HepG2 (cell line): ENCODE data around the gene PRDX6. TPM values are rescaled to one million over a fixed set of nuclear protein-coding genes. Genes with fewer than 3 reads are reported as not detected.

Source experiments
- ATAC-seq: fragments of 200-7000 bp; cut with Tn5 transposase; 3 replicates; pipeline ENCODE4 v1.9.1; 2020; ENCODE audit warnings: mild to moderate bottlenecking, moderate library complexity
- BruUV-seq: library from RNA; stranded (reverse); fragments of 400-500 nt; replicated peaks from 2 replicates; lab custom pipeline; 2021; lab: Mats Ljungman, UMichigan
- CTCF ChIA-PET: fragments of 300-600 bp; formaldehyde crosslinking; extraction: SDS; loops from one replicate; lab custom pipeline; 2021; ENCODE audit warnings: low total read pairs, inconsistent platforms, low intra/inter-chr PET ratio; lab: Yijun Ruan, JAX
- POLR2A ChIA-PET: fragments of 350-600 bp; sonication (Branson Sonifier 250); formaldehyde crosslinking; loops from one replicate; lab custom pipeline; 2020; ENCODE audit warnings: antibody characterized with exemption, inconsistent platforms; lab: Yijun Ruan, JAX
- DNase-seq: peaks from one replicate; pipeline ENCODE4 v3.0.0-alpha.2; 2015; ENCODE audit warnings: low spot score
- FAIRE-seq: peaks from 3 replicates; lab custom pipeline; 2011; peaks lifted over from hg19 to GRCh38; lab: Jason Lieb, UNC
- H2AFZ ChIP-seq: one replicate; pipeline ENCODE4 v1.6.1; 2011; ENCODE audit warnings: low read length, inconsistent platforms
- H3K27ac ChIP-seq: fragments of 300-600 bp; 3 replicates; pipeline ENCODE4 v1.8.0; 2011; ENCODE audit warnings: mixed run types, mild to moderate bottlenecking, mixed read lengths, low read length, inconsistent platforms; ENCODE audit not compliant: insufficient read depth; ENCODE audit errors: extremely low read length
- H3K27me3 ChIP-seq, 2 experiments: fragments of 200-600 bp in 1 of 2; 2 replicates in 1 of 2; 3 replicates in 1 of 2; pipeline versions ENCODE4 v1.6.0 to v1.8.0; 2011; ENCODE audit warnings: low read length in 2 of 2, mild to moderate bottlenecking in 2 of 2, moderate library complexity in 2 of 2, inconsistent platforms in 1 of 2; ENCODE audit not compliant: insufficient read depth in 2 of 2, control insufficient read depth in 1 of 2
- H3K36me3 ChIP-seq, 2 experiments: fragments of 200-600 bp in 1 of 2; replicated peaks in 1 of 2; 2 replicates in 1 of 2; 3 replicates in 1 of 2; pipeline versions ENCODE4 v1.5.1 to v1.8.0; 2011; ENCODE audit warnings: low read length in 2 of 2, inconsistent platforms in 1 of 2; ENCODE audit not compliant: insufficient read depth in 2 of 2, control insufficient read depth in 1 of 2
- H3K4me1 ChIP-seq: 2 replicates; pipeline ENCODE4 v1.5.1; 2012; ENCODE audit warnings: low read length, inconsistent platforms; ENCODE audit not compliant: insufficient read depth
- H3K4me2 ChIP-seq: 2 replicates; pipeline ENCODE4 v1.6.0; 2011; ENCODE audit warnings: low read depth, low read length, inconsistent platforms
- H3K4me3 ChIP-seq, 3 experiments: fragments of 200-600 bp in 1 of 3; sonication (generic), shearing (Covaris generic) in 1 of 3; replicated peaks in 1 of 3; 2 replicates each; pipeline ENCODE4 v1.5.1; 2011 to 2016; ENCODE audit warnings: low read length in 3 of 3, inconsistent platforms in 2 of 3, low read depth in 2 of 3, mild to moderate bottlenecking in 2 of 3, control low read depth in 1 of 3, mixed read lengths in 1 of 3; ENCODE audit not compliant: insufficient read depth in 1 of 3
- H3K79me2 ChIP-seq: one replicate; pipeline ENCODE4 v1.6.1; 2011; ENCODE audit warnings: low read length, inconsistent platforms; ENCODE audit not compliant: insufficient read depth
- H3K9ac ChIP-seq: 2 replicates; pipeline ENCODE4 v1.6.0; 2011; ENCODE audit warnings: mild to moderate bottlenecking, low read depth, low read length, inconsistent platforms; ENCODE audit not compliant: insufficient read depth
- H3K9me3 ChIP-seq: 2 replicates; pipeline ENCODE4 v1.5.1; 2012; ENCODE audit warnings: mild to moderate bottlenecking, low read length
- H4K20me1 ChIP-seq: 2 replicates; pipeline ENCODE4 v1.6.0; 2011; ENCODE audit warnings: inconsistent platforms, mild to moderate bottlenecking, low read length, moderate library complexity; ENCODE audit not compliant: insufficient read depth
- DPF2 ChIP-seq: sonication (generic); formaldehyde crosslinking; IDR thresholded peaks from 2 replicates; pipeline ENCODE4 v1.4.0; 2020; ENCODE audit warnings: mild to moderate bottlenecking, low read depth, missing genetic modification reagents, borderline replicate concordance
- ELF4 ChIP-seq: sonication (generic); formaldehyde crosslinking; IDR thresholded peaks from 2 replicates; pipeline ENCODE4 v1.5.0; 2020; ENCODE audit warnings: missing genetic modification reagents, mild to moderate bottlenecking, moderate library complexity, borderline replicate concordance
- FOSL2 ChIP-seq: sonication (generic); formaldehyde crosslinking; IDR thresholded peaks from 2 replicates; pipeline ENCODE4 v1.4.0; 2020; ENCODE audit warnings: missing genetic modification reagents
- FOXC1 ChIP-seq: sonication (generic); formaldehyde crosslinking; IDR thresholded peaks from 2 replicates; pipeline ENCODE4 v1.8.0; 2022; ENCODE audit warnings: mild to moderate bottlenecking, missing genetic modification reagents, borderline replicate concordance
- JUN ChIP-seq: sonication (generic); formaldehyde crosslinking; IDR thresholded peaks from 2 replicates; pipeline ENCODE4 v1.4.0; 2020; ENCODE audit warnings: mild to moderate bottlenecking, missing genetic modification reagents
- KAT7 ChIP-seq: IDR thresholded peaks from 2 replicates; pipeline ENCODE4 v1.6.1; 2018; ENCODE audit warnings: borderline replicate concordance, missing compliant biosample characterization
- PHF5A ChIP-seq: IDR thresholded peaks from one replicate; pipeline ENCODE4 v1.6.1; 2018; ENCODE audit warnings: low read depth, missing genetic modification reagents; ENCODE audit not compliant: unreplicated experiment
- SRY ChIP-seq: sonication (generic); formaldehyde crosslinking; IDR thresholded peaks from 2 replicates; pipeline ENCODE4 v1.8.0; 2022; ENCODE audit warnings: mild to moderate bottlenecking, missing genetic modification reagents
- TARDBP ChIP-seq: sonication (generic); formaldehyde crosslinking; IDR thresholded peaks from 2 replicates; pipeline ENCODE4 v1.8.0; 2022; ENCODE audit warnings: mild to moderate bottlenecking, missing genetic modification reagents
- TSC22D2 ChIP-seq: sonication (generic); formaldehyde crosslinking; IDR thresholded peaks from 2 replicates; pipeline ENCODE4 v1.5.1; 2020; ENCODE audit warnings: missing genetic modification reagents, mild to moderate bottlenecking, borderline replicate concordance
- XBP1 ChIP-seq: sonication (generic); formaldehyde crosslinking; IDR thresholded peaks from 2 replicates; pipeline ENCODE4 v1.5.0; 2020; ENCODE audit warnings: missing genetic modification reagents
- ZNF501 ChIP-seq: sonication (generic); formaldehyde crosslinking; IDR thresholded peaks from 2 replicates; pipeline ENCODE4 v1.5.1; 2020; ENCODE audit warnings: mild to moderate bottlenecking, moderate library complexity, missing genetic modification reagents
- ZNF614 ChIP-seq: IDR thresholded peaks from 2 replicates; pipeline ENCODE4 v1.6.1; 2018; ENCODE audit warnings: missing biosample characterization, missing genetic modification reagents, inconsistent platforms, borderline replicate concordance
- WGBS: methylation state at CpG from one replicate; pipeline ENCODE4 v1.1.6; 2017; ENCODE audit warnings: low lambda C conversion rate; 5-methylcytosine and 5-hydroxymethylcytosine counted together
- in situ Hi-C: cut with HindIII; loops from 2 replicates; pipeline ENCODE4 v1.10.0; 2017; ENCODE audit warnings: low pct_unique_long_range_greater_than_20kb; ENCODE audit not compliant: extremely low pct_ligation_motif_present
- intact Hi-C: fragments of 100-400 bp; cut with micrococcal nuclease; formaldehyde crosslinking; loops from one replicate; pipeline ENCODE4 v1.10.0; 2022; ENCODE audit not compliant: unreplicated experiment
- polyA plus RNA-seq, 8 experiments: library from polyadenylated mRNA; depleted of rRNA in 3 of 8; stranded (reverse) in 7 of 8; unstranded in 1 of 8; fragments of >200 nt; fragmentation: Illumina TruSeq in 4 of 8; extraction: Trizol in 4 of 8; gene quantifications; 2 replicates each; pipeline versions ENCODE4 v1.2.1 to v1.2.3, GENCODE V29; 2011 to 2016; ENCODE audit warnings: low read depth in 4 of 8, missing spikeins in 1 of 8, mixed read lengths in 1 of 8; ENCODE audit not compliant: insufficient read depth in 1 of 8
- total RNA-seq, 5 experiments: library from RNA; depleted of rRNA; stranded (reverse); fragments of >200 nt; fragmentation: Illumina TruSeq; extraction: Trizol; gene quantifications; 2 replicates each; pipeline ENCODE4 v1.2.3, GENCODE V29; 2016; ENCODE audit warnings: low read depth in 1 of 5
- TF ChIP-seq, protein P1 (sequence below): sonication (generic); formaldehyde crosslinking; IDR thresholded peaks from 2 replicates; pipeline ENCODE4 v1.8.1; 2022; ENCODE audit warnings: mild to moderate bottlenecking, missing genetic modification reagents
- TF ChIP-seq, protein P2 (sequence below): sonication (generic); formaldehyde crosslinking; IDR thresholded peaks from 2 replicates; pipeline ENCODE4 v1.5.0; 2020; ENCODE audit warnings: mild to moderate bottlenecking, missing genetic modification reagents, borderline replicate concordance

The PRDX6 gene
- total and polyA plus RNA-seq, 2 of the 13 experiments (the other 11 are each of a cell fraction or from before 2014, with no cell fraction given) = 224 to 309 TPM

DNA sequence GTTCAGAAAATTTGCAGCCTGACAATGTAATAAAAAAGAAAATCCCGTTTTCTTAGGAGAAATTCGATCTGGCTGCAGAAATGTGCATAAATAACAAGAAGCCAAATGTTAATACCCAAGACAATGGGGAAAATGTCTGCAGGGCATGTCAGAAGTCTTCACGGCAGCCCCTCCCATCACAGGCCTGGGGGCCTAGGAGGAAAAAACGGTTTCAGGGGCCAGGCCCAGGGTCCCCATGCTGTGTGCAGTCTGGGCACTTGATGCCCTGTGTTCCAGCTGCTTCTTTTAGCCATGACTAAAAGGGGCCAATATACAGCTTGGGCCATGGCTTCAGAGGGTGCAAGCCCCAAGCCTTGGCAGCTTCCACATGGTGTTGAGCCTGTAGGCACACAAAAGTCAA is 6.5 kb upstream of the PRDX6 start (continued):
- TF ChIP-seq, protein P1, sequence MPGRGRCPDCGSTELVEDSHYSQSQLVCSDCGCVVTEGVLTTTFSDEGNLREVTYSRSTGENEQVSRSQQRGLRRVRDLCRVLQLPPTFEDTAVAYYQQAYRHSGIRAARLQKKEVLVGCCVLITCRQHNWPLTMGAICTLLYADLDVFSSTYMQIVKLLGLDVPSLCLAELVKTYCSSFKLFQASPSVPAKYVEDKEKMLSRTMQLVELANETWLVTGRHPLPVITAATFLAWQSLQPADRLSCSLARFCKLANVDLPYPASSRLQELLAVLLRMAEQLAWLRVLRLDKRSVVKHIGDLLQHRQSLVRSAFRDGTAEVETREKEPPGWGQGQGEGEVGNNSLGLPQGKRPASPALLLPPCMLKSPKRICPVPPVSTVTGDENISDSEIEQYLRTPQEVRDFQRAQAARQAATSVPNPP = no peak
- TF ChIP-seq TSC22D2 (CRISPR knock-in tag) (no peak), TARDBP (CRISPR knock-in tag) (no peak), JUN (CRISPR knock-in tag) (no peak), SRY (no peak), KAT7 (CRISPR knock-in tag) (no peak), PHF5A (CRISPR knock-in tag) (no peak), FOSL2 (CRISPR knock-in tag) (no peak), XBP1 (no peak)
- TF ChIP-seq, protein P2, sequence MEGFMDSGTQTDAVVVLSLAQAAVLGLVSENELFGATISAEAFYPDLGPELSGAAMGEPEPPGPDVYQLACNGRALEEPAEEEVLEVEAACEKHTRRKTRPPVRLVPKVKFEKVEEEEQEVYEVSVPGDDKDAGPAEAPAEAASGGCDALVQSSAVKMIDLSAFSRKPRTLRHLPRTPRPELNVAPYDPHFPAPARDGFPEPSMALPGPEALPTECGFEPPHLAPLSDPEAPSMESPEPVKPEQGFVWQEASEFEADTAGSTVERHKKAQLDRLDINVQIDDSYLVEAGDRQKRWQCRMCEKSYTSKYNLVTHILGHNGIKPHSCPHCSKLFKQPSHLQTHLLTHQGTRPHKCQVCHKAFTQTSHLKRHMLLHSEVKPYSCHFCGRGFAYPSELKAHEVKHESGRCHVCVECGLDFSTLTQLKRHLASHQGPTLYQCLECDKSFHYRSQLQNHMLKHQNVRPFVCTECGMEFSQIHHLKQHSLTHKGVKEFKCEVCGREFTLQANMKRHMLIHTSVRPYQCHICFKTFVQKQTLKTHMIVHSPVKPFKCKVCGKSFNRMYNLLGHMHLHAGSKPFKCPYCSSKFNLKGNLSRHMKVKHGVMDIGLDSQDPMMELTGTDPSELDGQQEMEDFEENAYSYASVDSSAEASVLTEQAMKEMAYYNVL (CRISPR knock-in tag) = no peak

- peak overlapping the region; percentile 88 for H3K4me2 ChIP-seq
- intact Hi-C loops (loop anchor here (2.0 kb wide), 1 partner anchor 33 kb away; no protein-coding TSS in a partner anchor), in situ Hi-C loops (no loop called here)
- H3K27me3 ChIP-seq = no peaks in the 10 kb centered on the region; a peak in 1 of 5 replicates
- peaks cover 29% of the 10 kb centered on the region for H3K4me1 ChIP-seq
- FAIRE-seq = no peak
- H3K27ac ChIP-seq = peak overlapping the region; percentile 87
- no peak for DNase-seq
- TF ChIP-seq ZNF501 (CRISPR knock-in tag) (no peak), ZNF614 (0 out of 2 replicates have a peak, but pooled peaks have one; percentile 35), FOXC1 (no peak), DPF2 (CRISPR knock-in tag) (no peak), ELF4 (CRISPR knock-in tag) (0 out of 2 replicates have a peak, but pooled peaks have one; percentile 2), FOSL2 (CRISPR knock-in tag) (peak; percentile 37; the same call in 1 of the 2 replicates)
- H2AFZ ChIP-seq = no peak overlapping the region
- CTCF ChIA-PET = interaction anchor here (1.5 kb wide), 1 partner anchor 42 kb away, joined by 4 read pairs; no protein-coding TSS in a partner anchor
- peaks cover 32% of the 10 kb centered on the region for H3K79me2 ChIP-seq
- ATAC-seq = no peak
- H3K4me3 ChIP-seq = peak overlapping the region; percentile 9 to 91 (median 15); a peak in 3 of 6 replicates
- no peaks in the 10 kb centered on the region for H3K36me3 ChIP-seq
- peak overlapping the region; percentile 77 for H3K9ac ChIP-seq
- POLR2A ChIA-PET = interaction anchor here (0.7 to 1.5 kb wide), 4 partner anchors 9 to 241 kb away, joined by 3 to 5 read pairs (median 4); partner anchors contain the start of gene KLHL20
- 58% methylated on average over 2 of the region's 2 CpGs for WGBS
- no TSS peak for BruUV-seq
- peaks cover 5% of the 10 kb centered on the region for H4K20me1 ChIP-seq
- H3K9me3 ChIP-seq = peaks cover 26% of the 10 kb centered on the region
Observed at GRCh38 chr1:173473599-173474011, 3.5 kb upstream of the PRDX6 start.
